HG03571 (cell line): ENCODE results near the gene CD81.
A peak's percentile ranks its signal among the peaks of the same experiment; 100 is the strongest.

Source experiments
- ATAC-seq: cut with Tn5 transposase; IDR thresholded peaks from one replicate; pipeline ENCODE4 v1.9.1; 2021; ENCODE audit not compliant: unreplicated experiment

The CD81 gene

DNA sequence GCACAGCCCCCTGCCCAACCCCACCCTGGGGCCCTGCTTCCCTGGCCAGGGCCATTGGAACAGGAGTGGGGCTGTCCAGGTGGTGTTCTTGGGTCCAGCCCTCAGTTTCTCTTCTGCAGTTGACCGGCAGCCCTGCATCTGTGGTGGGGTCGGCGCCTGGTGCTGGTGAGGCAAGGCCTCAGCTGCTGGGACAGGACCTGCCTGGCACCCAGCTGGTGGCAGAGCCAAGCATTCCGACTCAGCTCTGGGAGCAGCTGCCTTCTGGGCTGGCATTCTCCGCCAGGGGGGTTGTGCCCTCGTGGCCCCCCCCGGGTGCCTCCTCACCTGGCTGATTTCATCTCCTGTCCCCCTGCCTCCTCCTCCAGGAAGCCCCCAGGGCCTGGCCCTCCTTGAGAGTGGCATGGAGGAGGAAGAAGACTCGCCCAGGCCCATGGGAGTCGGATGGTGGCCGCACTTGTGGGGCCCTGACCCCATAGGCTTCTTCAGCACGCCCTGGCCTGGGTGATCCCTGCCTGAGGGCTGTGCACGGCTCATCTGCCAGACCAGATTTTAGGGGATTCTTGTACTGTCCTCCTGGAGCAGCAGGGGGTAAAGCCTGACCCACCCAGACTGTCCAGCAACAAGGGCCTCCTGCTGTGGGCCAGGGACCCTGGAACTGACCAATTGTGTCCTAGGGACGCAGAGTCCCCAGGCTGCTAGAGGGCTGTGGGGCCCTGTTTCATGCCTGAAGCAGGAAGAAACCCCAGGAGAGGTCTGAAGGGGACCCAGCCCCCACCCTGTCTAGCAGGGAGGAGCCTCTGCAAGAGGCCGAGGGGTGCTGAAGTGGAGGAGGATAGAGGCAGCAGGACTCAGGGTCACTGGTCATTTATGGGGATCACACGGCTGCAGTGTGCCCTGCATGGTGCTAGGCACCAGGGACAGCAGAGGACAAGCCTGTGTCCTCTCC is 11.6 kb downstream of the CD81 start:
- no peak for ATAC-seq

DNA sequence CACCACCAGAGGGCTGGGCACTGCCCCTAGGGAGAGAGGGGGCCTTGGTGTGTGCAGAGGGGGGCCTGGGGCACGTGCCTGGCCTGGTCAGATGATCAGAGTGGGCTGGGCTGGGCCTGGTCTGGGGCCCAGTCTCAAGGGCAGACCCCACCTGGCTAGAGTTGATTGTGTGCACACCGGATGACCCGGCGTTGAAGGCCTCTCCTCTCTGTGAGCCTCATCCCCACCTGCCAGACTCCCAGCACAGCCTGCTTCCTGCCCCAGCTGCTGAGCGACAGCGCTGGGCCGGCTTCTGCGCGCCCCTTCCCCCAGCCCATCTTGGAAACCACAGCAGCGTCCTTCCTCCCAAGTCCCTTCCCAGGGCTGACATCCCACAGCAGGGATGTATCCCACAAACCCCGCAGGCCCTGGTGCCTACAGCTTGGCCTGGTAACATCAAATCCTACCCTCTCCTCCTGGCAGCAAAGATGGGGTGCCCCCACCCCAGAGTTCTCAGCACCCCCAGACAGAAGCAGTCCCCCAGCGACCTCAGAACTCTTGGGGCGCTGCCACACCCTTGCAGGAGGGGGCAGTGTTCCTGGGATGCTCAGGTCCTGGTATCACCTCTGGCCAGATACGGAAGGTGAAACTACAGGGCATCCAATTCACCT is 12.4 kb downstream of the CD81 start:
- ATAC-seq, result no peak

DNA sequence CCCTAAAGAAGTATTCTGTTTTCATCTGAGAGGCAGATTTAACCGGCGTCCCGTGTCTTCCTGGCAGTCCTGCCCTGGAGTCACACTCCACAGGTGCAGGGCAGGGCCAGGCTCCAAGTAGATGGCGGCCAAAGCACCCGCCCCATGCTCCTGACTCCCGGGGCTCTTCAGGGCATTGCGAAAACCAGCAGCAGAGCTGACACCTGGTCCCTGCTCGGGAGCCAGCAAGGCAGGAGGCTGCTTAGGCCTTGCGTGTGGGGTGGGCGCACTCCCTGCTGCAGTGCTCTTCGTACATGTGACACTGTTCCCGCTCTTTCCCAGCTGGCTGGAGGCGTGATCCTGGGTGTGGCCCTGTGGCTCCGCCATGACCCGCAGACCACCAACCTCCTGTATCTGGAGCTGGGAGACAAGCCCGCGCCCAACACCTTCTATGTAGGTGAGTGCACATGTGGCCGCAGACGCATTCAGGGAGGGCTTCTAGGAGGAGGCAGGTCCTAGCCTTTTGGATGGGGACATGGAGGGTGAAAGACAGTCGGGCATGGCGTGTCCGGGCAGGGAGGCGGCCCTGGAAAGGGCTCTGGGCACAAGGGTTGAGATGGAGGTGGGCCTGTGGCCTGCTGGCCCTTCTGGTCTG is 13.1 kb downstream of the CD81 start:
- ATAC-seq, result no peak

DNA sequence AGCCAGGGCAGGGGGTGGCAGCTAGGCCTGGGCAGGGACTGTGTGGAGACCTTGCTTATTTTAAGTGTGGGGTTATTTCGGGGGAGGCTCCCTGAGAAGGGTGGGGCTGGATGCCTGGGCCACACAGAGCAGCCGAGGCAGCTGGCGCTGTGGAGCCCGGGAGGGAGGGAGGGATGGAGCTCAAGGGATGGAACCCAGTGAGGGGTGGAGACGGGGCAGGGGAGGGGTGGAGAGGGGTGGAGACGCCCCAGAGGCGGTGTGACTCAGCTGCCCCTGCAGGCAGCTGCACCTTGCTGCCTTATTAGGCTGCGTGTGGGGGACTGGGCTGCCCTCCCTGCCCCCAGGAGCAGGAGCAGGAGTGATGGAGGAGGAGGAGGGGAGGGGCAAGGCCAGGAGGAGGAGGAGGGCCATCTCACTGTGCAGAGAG is 13.6 kb downstream of the CD81 start:
- ATAC-seq, result no peak

DNA sequence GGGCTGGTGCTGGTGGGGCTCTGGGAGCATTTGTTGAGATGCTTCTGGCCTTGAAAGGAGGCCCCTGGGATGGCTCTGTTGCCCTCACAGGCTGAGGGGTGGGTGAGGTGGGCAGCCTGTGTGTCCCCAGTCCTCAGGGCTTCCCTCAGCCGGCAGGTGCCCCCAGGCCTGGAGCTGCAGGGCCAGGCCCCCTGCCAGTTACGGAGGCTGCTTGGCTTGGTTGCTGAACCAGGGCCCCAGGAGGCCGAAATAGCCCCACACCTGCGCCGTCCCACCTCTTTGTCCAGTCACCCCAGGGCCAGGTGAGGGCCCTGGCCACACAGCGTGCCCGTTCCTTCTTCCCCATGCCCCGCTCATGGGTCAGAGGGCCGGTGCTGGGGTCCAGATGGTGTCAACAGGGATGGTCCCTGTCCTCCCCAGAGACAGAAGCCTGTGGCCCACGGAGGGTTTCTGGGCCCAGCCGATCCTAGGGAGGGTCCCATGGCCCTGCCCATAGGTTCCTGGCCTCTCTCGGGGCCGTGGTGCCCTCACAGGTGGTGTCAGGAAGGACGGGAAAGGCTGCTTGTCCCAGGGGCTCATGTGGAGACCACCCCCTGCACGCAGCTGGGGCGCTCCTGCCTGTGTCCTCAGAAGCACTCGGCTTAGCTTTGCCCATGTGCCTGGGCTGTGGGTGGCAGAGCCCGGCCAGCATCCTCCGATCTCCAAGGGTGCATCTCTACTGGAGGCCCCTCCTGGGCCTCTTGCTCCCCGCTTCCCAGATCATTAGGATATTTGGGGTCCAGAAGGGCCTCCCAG is 14.3 kb downstream of the CD81 start:
- no peak for ATAC-seq

DNA sequence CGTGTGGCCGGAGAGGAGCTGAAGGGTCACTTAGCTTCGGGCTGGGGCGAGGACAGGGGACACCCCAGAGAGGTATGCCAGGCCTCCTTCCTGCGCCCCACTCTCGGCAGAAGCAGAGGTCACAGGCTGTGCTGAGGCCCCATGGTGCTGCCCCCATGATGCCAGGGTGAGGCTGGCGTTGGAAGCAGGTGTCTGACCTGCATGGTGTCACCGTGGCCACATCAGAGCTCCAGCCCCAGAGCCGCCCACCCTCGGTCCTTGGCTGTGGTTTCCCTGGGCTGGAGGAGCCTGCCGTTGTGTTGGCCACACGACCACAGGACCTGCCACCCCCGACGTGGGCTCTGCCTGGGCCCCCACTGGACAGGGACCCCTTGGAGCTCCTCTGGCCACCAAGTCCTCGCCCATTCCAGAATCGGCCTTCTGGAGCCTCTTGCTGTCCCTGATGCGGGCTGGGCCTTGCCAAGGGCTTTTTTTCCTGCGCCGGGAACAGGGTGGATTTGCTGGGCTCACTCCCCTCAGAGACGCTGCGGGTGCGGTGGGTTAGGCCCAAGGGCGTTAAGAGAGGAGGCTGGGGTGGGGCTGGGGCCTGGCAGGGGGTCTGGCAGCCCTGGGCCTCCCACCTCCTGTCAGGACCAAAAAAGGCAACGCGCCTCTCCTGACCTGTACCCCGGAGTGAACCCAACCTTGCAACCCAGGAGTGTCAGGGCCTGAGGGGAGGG is 15.3 kb downstream of the CD81 start:
- ATAC-seq, result no peak

DNA sequence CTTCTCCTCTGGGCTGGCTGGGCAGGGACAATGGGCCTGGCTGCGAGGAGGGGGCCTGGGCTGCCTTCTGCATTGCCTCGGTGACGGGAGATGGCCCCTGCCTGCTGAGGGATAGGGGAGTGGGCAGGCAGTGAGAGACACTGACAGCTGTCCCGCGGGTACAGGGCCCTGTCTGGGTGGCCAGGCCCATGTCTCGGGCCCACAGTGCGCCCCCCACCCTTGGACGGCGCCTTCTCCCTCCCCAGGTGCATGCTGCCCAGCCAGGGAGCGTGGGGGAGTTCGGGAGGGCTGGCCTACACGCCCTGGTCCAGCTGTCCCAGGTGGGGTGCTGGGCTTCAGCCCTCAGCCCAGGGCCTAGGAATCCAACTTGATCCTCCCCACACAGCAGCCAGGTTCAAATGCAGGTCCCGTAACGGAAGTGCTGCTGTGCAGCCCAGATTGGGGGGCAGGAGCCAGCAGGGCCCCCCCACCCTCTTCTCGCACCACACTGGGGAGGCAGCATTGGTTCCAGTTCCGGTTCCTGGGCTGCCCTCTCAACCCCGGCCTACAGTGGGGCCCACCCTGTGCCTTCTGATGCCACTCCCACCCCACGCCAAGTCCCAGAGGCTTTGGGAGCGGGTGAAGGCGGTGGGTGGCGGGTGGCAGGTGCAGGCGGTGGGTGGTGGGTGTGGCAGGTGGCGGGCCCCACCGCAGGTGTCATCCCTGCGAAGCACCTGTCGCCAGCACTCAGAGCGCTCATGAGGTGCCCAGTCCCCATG is 16.2 kb downstream of the CD81 start:
- no peak for ATAC-seq

DNA sequence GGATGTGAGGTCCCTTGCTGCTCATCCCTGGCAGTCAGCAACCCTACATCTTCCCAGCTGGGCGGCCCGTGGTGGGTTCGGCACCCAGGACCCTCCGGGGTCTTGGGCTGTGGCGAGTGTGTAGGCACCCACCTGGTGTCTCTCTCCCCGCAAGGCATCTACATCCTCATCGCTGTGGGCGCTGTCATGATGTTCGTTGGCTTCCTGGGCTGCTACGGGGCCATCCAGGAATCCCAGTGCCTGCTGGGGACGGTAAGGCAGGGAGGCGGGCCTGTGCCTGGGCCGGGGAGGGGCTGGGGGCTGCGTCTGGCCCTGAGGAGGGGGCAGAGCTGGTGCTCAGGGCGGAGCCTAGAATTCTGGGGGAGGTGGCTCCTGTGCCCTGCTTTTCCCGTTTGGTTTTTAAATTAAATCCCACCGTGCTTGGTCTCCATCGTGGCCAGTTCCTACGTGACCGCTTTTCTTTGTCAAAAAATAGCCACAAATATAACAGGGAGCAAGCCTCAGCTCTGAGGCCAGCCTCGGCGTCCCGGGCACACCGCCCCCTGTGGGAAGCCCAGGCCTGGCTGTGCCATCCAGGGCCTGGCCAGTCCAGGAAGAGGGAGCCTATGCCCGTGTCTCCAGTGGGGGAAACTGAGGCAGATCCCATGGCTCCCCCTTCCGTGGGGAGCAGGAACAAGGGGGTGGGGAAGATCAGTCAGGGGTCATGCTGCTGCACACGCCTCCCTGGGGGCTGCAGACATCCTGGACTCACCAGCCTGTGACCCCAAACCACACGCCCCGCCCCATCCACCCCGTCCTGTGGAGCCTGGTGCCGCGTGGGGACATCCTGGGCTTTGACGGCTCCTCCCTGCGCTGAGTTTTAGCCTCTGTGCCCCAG is 17.1 kb downstream of the CD81 start:
- no peak for ATAC-seq

DNA sequence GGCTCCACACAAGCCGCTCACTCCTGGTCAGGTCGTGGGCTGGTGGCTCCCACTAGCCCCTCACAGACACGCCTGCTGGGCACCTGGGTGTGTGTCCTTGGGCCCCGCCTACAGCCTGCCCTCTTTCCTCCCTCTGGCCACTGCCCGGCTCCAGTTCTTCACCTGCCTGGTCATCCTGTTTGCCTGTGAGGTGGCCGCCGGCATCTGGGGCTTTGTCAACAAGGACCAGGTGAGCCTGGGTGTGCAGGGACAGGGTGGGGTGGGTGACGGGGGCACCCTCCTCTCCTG is 17.7 kb downstream of the CD81 start:
- no peak for ATAC-seq

DNA sequence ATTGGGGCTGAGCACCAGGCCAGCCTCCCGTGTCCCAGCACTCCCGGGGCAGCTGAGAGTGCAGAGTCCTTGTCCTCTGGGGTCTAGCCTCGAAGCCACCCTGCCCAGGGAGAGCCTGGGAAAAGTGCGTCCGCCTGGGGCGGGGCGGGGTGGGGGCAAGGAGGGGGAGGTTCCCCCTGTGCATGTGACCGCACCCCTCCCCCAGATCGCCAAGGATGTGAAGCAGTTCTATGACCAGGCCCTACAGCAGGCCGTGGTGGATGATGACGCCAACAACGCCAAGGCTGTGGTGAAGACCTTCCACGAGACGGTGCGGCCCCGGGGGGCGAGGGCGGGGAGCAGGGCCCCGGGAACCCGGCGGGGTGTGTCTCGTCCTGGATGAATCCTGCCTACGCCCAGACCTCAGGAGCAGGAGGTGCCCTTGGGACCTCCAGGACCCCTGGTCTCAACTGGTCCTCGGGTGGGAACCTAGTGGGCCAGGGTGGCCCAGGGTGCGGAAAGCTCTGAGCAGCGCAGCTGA is 18.2 kb downstream of the CD81 start:
- ATAC-seq, result no peak

DNA sequence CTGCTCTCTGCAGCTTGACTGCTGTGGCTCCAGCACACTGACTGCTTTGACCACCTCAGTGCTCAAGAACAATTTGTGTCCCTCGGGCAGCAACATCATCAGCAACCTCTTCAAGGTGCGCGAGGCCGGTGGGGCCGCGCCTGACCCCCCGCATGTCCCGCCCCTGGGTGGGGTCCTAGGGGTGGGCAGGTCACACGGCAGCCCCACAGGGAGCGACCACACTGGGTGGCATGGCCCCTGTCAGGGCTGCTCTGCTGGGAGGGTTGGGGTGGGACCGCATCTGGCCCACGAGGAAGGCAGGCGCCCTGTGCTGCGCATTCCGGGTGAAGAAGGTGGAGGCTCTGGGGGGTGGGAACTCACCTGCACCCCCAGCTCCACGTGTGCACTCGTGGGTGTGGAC is 18.7 kb downstream of the CD81 start:
- no peak for ATAC-seq

DNA sequence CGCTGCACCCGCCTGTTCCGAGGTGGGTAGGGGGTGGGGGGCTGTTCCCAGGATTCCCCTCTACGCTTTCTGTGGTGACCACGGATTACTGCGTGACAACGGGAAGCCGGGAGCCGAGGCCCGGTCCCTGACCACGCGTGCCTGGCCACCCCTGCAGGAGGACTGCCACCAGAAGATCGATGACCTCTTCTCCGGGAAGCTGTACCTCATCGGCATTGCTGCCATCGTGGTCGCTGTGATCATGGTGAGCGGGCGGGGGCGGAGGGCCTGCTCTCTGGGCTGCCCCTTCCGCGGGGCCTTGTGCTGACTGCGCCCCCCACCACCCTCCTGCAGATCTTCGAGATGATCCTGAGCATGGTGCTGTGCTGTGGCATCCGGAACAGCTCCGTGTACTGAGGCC is 19.4 kb downstream of the CD81 start:
- no peak for ATAC-seq

DNA sequence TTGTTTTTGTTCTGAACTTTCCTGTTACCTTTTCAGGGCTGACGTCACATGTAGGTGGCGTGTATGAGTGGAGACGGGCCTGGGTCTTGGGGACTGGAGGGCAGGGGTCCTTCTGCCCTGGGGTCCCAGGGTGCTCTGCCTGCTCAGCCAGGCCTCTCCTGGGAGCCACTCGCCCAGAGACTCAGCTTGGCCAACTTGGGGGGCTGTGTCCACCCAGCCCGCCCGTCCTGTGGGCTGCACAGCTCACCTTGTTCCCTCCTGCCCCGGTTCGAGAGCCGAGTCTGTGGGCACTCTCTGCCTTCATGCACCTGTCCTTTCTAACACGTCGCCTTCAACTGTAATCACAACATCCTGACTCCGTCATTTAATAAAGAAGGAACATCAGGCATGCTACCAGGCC is 19.9 kb downstream of the CD81 start:
- ATAC-seq, result no peak

DNA sequence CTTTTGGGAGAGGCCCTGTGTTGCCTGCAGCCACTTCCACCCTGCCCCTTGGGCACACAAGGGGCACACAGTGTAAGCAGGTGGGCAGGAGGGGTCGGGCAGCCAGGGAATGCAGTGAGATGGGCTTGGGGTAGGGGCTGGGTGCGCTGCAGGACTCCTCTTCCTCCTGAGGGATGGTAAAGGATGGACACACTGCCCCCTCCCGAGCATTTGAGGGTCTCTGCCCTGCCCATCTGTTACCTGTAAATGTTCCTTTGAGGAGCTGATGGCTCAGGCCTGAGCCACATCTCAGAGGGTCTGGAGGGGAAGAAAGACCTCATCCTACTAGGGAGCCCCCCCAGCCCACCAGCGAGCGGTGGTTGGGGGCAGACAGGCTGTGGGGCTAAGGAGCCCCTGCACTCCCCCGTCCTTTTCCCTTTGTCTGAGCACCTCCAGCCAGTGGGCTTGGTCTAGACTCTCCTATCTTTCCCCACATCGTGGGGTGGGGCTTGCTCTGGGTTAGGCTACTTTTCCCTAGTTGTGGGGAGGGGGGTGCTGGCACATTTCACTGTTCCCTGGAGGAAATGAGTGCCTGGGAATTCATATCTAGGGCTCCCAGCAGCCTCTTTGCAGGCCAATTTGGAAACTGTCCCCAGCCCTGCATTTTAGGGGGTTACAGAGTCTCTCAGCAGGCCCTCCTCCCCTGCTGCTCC is 21.7 kb downstream of the CD81 start:
- ATAC-seq, result no peak

DNA sequence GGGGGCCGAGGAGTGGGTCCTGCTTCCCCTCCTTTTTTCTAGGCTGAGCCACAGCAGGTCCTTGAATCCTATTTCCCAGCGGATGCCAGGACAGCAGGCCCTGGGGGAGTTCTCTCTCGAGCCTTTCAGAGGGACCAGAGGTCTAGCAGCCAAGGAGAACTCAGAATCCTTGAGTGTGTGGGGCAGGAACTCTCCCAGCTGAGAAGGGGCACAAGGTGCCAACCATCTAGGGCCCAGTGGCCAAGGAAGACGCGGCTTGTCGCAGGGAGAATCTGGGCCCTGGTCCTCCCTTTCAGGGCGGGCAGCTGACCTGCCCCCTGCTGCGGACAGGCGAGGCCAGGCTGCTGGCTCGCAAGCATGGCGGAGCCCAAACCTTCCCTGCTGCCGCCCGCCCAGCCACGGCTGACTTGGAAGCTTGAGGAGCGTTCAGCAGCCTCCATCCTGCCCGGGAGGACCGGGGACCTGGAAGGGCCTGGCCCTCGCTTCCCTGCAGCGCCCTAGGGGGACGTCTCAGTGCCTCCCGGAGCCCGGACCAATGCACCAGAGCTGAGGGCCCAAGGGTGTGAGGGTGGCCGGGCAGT is 22.5 kb downstream of the CD81 start:
- peak; percentile 4 for ATAC-seq

DNA sequence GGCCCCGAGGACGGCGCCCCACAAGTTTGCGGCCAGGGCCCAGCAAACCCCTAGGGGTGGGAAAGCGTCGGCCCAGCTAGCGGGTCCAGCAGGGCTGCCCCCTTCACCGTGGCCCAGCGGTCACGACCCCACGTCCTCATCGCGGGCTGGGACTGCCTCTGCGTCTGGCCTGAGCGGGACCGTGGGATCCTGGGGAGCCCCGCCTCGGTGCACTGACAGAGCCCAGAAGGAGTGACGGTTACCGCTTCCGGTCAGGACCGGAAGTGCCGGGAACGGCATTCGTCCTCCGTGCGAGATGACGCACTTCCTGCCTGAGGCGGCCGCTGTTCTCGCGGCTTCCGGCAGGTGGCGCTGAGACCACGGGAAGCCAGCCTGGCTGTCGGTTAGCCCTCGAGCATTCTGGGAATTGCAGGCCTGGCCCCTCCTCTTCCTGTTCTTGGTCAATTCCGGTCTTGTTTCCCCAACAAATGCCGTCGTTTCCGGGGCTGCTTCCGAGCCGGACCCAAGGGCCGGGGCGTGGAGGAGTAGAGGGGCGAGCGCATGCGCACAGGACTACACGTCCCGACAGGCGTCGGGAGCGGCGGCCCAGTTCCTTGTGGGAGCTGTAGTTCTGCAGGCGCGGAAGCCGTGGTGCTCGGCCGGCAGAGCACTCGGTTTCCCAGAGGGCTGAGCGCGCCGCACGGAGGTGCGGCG is 23.1 kb downstream of the CD81 start, which contains the start of gene TSSC4:
TSSC4 (plus strand) TSS at position 682 of the 693 bp plus-strand sequence. CDS start 1,884 bp downstream, outside the sequence.
- ATAC-seq, result peak; percentile 74
